ENCODE data around the gene PRKCG.

PRKCG gene

DNA sequence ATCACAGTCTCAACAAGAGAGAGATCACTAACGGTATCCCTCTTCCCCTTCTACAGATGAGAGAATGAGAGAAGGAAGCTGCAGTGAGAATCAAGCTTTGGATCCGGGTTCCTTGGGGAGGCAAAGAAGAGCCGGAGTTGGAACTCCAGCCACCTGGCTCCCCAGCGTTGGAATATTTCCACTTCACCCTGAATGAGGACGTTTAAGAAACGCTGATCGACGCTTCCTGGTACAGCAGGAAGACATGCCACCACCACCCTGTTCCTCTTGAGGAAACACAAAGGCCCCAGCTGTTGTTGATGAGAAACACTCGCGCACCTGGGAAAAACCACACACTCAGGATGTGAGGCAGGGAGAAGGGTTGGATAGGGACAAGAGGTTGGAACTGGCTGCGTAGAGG lies 69.4 kb downstream of the PRKCG start:
- DNase-seq (ENCODE audit: insufficient read length, low spot score) (no peak), FAIRE-seq (no peak)
- TF ChIP-seq TAF1 (IDR thresholded peaks at IDR 0.05; ENCODE audit: low read depth, low read length) (no peak), PAX5 (IDR thresholded peaks at IDR 0.05; ENCODE audit: insufficient read depth, low read length, severe bottlenecking) (no peak), POU2F2 (IDR thresholded peaks at IDR 0.05; ENCODE audit: low read depth, low read length) (no peak), POLR2AphosphoS5 (IDR thresholded peaks at IDR 0.05; ENCODE audit: low read depth, low read length) (no peak)

DNA sequence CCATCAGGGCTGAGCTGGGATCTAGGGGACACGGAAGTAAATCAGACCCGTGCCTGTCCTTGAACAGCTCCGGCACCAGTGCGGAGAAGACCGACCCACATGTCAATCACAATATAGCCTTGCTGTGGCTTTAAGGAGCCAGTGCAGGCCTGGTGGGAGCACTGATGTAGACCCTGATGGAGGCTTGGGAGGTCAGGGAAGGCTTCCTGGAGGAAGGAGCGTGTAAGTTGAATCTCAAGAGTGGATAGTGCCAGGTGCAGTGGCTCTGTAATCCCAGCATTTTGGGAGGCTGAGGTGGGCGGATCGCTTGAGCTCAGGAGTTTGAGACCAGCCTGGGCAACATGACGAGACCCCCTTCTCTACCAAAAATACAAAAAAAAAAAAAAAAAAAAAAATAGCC lies 70.0 kb downstream of the PRKCG start:
- FAIRE-seq (no peak), DNase-seq (ENCODE audit: insufficient read length, low spot score) (no peak)
- no peak for TF ChIP-seq TAF1 (IDR thresholded peaks at IDR 0.05; ENCODE audit: low read depth, low read length)
- TF ChIP-seq POLR2A (IDR thresholded peaks at IDR 0.05; ENCODE audit: low read depth, low read length) = no peak
- TF ChIP-seq PAX5 (IDR thresholded peaks at IDR 0.05; ENCODE audit: insufficient read depth, low read length, severe bottlenecking) = no peak
- TF ChIP-seq POU2F2 (IDR thresholded peaks at IDR 0.05; ENCODE audit: low read depth, low read length) = no peak
- no peak for TF ChIP-seq POLR2AphosphoS5 (IDR thresholded peaks at IDR 0.05; ENCODE audit: low read depth, low read length)
- no peak for TF ChIP-seq SPI1 (IDR thresholded peaks at IDR 0.05; ENCODE audit: low read depth, low read length)

DNA sequence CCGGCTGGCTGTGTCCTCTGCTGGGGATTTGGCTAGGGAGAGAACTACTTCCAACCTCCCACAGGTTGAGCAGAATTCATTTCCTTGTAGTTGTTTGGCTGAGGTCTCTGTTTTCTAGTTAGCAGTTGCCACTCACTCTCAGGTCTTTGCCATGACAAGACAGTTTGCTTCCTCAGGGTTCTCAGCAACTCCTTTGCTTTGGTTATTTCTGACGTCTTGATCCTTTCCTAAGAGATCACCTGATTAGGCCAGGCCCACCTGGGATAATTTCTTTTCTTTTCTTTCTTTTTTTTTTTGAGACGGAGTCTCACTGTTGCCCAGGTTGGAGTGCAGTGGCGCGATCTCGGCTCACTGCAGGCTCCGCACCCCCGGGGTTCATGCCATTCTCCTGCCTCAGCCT lies 71.4 kb downstream of the PRKCG start:
- no peak for FAIRE-seq
- DNase-seq (ENCODE audit: insufficient read length, low spot score) = no peak
- TF ChIP-seq POU2F2 (IDR thresholded peaks at IDR 0.05; ENCODE audit: low read depth, low read length) = no peak
- no peak for TF ChIP-seq TAF1 (IDR thresholded peaks at IDR 0.05; ENCODE audit: low read depth, low read length)
- no peak for TF ChIP-seq POLR2A (IDR thresholded peaks at IDR 0.05; ENCODE audit: low read depth, low read length)
- no peak for TF ChIP-seq POLR2AphosphoS5 (IDR thresholded peaks at IDR 0.05; ENCODE audit: low read depth, low read length)
- no peak for TF ChIP-seq PAX5 (IDR thresholded peaks at IDR 0.05; ENCODE audit: insufficient read depth, low read length, severe bottlenecking)
- TF ChIP-seq SPI1 (IDR thresholded peaks at IDR 0.05; ENCODE audit: low read depth, low read length) = no peak
